SK-N-SH treated with all-trans-retinoic acid at 6 μM for 48 hours (cell line): Measurements from ENCODE around the gene GLT8D1.

Experiments
- ATAC-seq: fragments of 200-7000 bp; cut with Tn5 transposase; 3 replicates; pipeline ENCODE4 v1.9.1; 2020; ENCODE audit warnings: mild to moderate bottlenecking, moderate library complexity
- ARNTL ChIP-seq: fragments of 450-650 bp; formaldehyde crosslinking; IDR thresholded peaks from 2 replicates; pipeline ENCODE4 v1.5.0; 2020; ENCODE audit warnings: low read depth, mild to moderate bottlenecking, moderate library complexity, borderline replicate concordance
- BACH2 ChIP-seq: fragments of 250-450 bp; sonication (Bioruptor Pico); IDR thresholded peaks from 2 replicates; pipeline ENCODE4 v1.9.0; 2021; ENCODE audit warnings: mild to moderate bottlenecking, borderline replicate concordance
- CREB5 ChIP-seq: fragments of 250-450 bp; sonication (Bioruptor Pico); IDR thresholded peaks from 2 replicates; pipeline ENCODE4 v1.5.1; 2020; ENCODE audit warnings: low read depth, mild to moderate bottlenecking, moderate library complexity
- CSDC2 ChIP-seq: fragments of 250-450 bp; sonication (Bioruptor Pico); IDR thresholded peaks from 2 replicates; pipeline ENCODE4 v1.5.0; 2020; ENCODE audit warnings: mild to moderate bottlenecking, moderate library complexity
- ESRRG ChIP-seq: fragments of 250-450 bp; sonication (Bioruptor Pico); IDR thresholded peaks from 2 replicates; pipeline ENCODE4 v1.6.1; 2021; ENCODE audit warnings: mild to moderate bottlenecking
- GLIS3 ChIP-seq: fragments of 250-450 bp; sonication (Bioruptor Pico); IDR thresholded peaks from 2 replicates; pipeline ENCODE4 v1.5.0; 2020; ENCODE audit warnings: mild to moderate bottlenecking, moderate library complexity
- ISL1 ChIP-seq: fragments of 250-450 bp; sonication (Bioruptor Pico); IDR thresholded peaks from 2 replicates; pipeline ENCODE4 v2.1.2; 2022; ENCODE audit warnings: mild to moderate bottlenecking, moderate library complexity
- OSR1 ChIP-seq: fragments of 250-450 bp; sonication (Bioruptor Pico); IDR thresholded peaks from 2 replicates; pipeline ENCODE4 v1.8.0; 2022; ENCODE audit warnings: moderate library complexity, mild to moderate bottlenecking, inconsistent platforms
- PATZ1 ChIP-seq: fragments of 250-450 bp; sonication (Bioruptor Pico); IDR thresholded peaks from 2 replicates; pipeline ENCODE4 v1.8.0; 2020; ENCODE audit warnings: mild to moderate bottlenecking, moderate library complexity, borderline replicate concordance
- POU6F1 ChIP-seq: fragments of 250-450 bp; sonication (Bioruptor Pico); IDR thresholded peaks from 2 replicates; pipeline ENCODE4 v1.8.0; 2021; ENCODE audit warnings: low read depth, mild to moderate bottlenecking, moderate library complexity, borderline replicate concordance
- PPARA ChIP-seq: fragments of 250-450 bp; sonication (Bioruptor Pico); IDR thresholded peaks from 2 replicates; pipeline ENCODE4 v1.5.0; 2020; ENCODE audit warnings: mild to moderate bottlenecking, borderline replicate concordance
- RARB ChIP-seq: fragments of 250-450 bp; sonication (Bioruptor Pico); IDR thresholded peaks from 2 replicates; pipeline ENCODE4 v1.8.0; 2021; ENCODE audit warnings: mild to moderate bottlenecking, moderate library complexity
- SNAI2 ChIP-seq: fragments of 250-450 bp; sonication (Bioruptor Pico); IDR thresholded peaks from 2 replicates; pipeline ENCODE4 v1.5.0; 2020; ENCODE audit warnings: mild to moderate bottlenecking, moderate library complexity
- TCF4 ChIP-seq: fragments of 250-450 bp; sonication (Bioruptor Pico); IDR thresholded peaks from 2 replicates; pipeline ENCODE4 v1.8.0; 2021; ENCODE audit warnings: mild to moderate bottlenecking, moderate library complexity, borderline replicate concordance
- TOX ChIP-seq: fragments of 250-450 bp; sonication (Bioruptor Pico); IDR thresholded peaks from 2 replicates; pipeline ENCODE4 v1.8.0; 2021; ENCODE audit warnings: mild to moderate bottlenecking, moderate library complexity, borderline replicate concordance
- ZC3H10 ChIP-seq: fragments of 250-450 bp; sonication (Bioruptor Pico); IDR thresholded peaks from 2 replicates; pipeline ENCODE4 v1.5.1; 2021; ENCODE audit warnings: mild to moderate bottlenecking, moderate library complexity
- ZFP30 ChIP-seq: fragments of 450-650 bp; formaldehyde crosslinking; IDR thresholded peaks from 2 replicates; pipeline ENCODE4 v1.5.0; 2022; ENCODE audit warnings: mild to moderate bottlenecking, moderate library complexity
- ZNF565 ChIP-seq: fragments of 450-650 bp; formaldehyde crosslinking; conservative IDR thresholded peaks from 2 replicates; pipeline ENCODE4 v1.5.0; 2020; ENCODE audit warnings: low read depth, mild to moderate bottlenecking, moderate library complexity
- ZNF70 ChIP-seq: fragments of 450-650 bp; formaldehyde crosslinking; IDR thresholded peaks from 2 replicates; pipeline ENCODE4 v1.5.0; 2020; ENCODE audit warnings: mild to moderate bottlenecking, moderate library complexity
- ZNF8 ChIP-seq: fragments of 450-650 bp; formaldehyde crosslinking; IDR thresholded peaks from 2 replicates; pipeline ENCODE4 v1.5.0; 2020; ENCODE audit warnings: mild to moderate bottlenecking, moderate library complexity
- TF ChIP-seq, protein P1 (sequence below): fragments of 250-450 bp; sonication (Bioruptor Pico); IDR thresholded peaks from 2 replicates; pipeline ENCODE4 v1.5.0; 2020; ENCODE audit warnings: mild to moderate bottlenecking, moderate library complexity
- TF ChIP-seq, protein P2 (sequence below): fragments of 250-450 bp; sonication (Bioruptor Pico); IDR thresholded peaks from 2 replicates; pipeline ENCODE4 v1.5.1; 2021; ENCODE audit warnings: mild to moderate bottlenecking, moderate library complexity

Gene GLT8D1

DNA sequence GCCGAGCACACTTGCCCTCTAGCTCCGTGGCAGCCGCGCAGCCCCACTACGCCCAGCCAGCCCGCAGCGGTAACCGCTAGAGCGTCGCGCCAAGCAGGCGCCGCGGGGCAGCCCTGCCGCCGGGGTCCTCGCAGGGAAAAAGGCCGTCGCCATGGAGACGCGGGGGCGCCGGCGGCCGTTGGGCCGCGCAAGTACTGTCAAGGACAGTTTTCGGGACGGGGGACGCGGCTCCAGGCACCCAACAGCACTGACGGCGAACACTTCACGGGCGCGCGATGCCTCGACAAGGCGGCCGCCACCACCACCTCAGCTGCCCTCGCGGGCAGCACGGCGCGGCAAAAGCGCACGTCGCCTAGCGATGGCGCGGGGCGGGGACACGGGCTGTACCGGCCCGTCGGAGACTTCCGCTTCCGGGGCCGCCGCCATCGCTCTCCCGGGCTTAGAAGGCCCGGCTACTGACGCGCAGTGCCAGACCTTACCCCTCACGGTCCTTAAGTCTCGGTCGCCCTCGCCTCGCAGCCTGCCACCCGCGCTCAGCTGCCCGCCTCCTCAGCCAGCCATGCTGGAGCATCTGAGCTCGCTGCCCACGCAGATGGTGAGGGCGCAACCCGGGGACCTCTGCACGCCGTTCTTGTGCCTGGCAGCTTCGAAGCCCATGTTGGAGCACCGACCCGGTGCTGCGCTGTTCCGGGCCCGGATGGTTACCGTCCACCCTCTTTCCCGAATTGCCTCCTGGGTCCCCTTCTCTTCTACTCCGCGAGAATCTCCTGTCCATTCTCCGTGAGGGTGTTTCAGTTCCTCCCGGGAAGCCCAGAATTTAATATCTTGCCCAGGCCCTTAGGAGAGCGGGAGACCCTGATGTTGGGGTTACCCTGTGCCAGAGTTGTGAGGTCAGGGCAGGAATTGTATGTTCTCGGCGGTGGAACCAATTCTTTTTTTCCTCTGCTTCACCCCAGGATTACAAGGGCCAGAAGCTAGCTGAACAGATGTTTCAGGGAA, at the start of gene GLT8D1, which contains the start of gene SPCS1:
TSS of gene GLT8D1 (minus strand) at position 104 of the 999 bp plus-strand sequence. CDS start 5,331 bp downstream, outside the sequence.
TSS of gene SPCS1 (plus strand) at position 419 of the 999 bp plus-strand sequence. CDS start at position 560, 141 bp downstream.
- TF ChIP-seq ZNF70 (CRISPR knock-in tag) = no peak
- TF ChIP-seq ARNTL (CRISPR knock-in tag) = no peak
- ATAC-seq = peak; percentile 95

DNA sequence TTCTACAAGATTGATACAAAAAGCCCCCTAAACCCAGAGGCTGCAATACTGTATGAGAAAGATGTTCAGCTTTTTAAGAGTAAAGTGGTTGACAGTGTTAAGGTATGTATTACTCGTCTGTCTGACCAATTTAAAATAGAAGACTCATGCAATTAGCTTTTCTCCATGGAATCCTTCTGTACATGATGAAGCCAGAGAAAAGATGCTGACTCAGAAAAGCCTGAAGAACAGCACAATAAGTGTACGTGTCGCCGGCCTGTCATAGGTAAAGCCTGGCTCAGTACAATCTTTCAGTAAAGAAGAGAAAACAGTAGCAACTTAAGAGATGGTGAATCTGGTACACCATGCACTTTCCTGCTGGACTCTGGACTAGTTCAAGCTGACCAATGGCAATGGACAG, 48.8 kb upstream of the GLT8D1 start:
- no peak for TF ChIP-seq PPARA
- TF ChIP-seq SNAI2 (CRISPR knock-in tag) = no peak
- TF ChIP-seq ZNF8 (CRISPR knock-in tag) = no peak
- no peak for TF ChIP-seq BACH2 (CRISPR knock-in tag)
- TF ChIP-seq, protein P1, sequence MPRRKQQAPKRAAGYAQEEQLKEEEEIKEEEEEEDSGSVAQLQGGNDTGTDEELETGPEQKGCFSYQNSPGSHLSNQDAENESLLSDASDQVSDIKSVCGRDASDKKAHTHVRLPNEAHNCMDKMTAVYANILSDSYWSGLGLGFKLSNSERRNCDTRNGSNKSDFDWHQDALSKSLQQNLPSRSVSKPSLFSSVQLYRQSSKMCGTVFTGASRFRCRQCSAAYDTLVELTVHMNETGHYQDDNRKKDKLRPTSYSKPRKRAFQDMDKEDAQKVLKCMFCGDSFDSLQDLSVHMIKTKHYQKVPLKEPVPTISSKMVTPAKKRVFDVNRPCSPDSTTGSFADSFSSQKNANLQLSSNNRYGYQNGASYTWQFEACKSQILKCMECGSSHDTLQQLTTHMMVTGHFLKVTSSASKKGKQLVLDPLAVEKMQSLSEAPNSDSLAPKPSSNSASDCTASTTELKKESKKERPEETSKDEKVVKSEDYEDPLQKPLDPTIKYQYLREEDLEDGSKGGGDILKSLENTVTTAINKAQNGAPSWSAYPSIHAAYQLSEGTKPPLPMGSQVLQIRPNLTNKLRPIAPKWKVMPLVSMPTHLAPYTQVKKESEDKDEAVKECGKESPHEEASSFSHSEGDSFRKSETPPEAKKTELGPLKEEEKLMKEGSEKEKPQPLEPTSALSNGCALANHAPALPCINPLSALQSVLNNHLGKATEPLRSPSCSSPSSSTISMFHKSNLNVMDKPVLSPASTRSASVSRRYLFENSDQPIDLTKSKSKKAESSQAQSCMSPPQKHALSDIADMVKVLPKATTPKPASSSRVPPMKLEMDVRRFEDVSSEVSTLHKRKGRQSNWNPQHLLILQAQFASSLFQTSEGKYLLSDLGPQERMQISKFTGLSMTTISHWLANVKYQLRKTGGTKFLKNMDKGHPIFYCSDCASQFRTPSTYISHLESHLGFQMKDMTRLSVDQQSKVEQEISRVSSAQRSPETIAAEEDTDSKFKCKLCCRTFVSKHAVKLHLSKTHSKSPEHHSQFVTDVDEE (CRISPR knock-in tag) = no peak
- TF ChIP-seq TCF4 (CRISPR knock-in tag) = no peak
- TF ChIP-seq ZNF70 (CRISPR knock-in tag) = no peak
- ATAC-seq = no peak

DNA sequence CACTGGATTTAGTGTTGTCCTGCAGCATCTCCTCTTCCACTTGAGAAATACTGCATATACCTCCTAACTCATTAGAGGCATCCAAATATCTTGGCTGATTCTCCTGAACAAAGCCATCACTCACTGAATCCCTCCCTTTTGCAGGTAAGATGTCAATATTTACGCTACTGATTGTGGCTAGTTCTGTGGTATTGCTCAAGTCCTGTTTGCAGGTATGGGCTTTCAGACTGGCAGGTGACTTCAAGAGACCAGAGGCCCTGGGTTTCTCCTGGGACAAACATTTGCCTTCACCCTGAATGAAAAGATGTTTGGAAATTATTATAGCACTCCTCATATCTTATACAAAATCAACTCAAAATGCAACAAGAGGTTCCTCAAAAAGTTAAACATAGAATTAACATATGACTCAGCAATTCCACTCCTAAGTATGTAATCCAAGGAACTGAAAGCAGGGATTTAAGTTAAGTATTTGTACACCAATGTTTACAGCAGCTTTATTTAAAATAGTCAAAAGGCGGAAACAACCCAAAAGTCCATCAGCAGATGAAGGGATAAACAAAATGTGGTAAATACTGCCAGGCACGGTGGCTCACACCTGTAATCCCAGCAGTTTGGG, 46.6 kb upstream of the GLT8D1 start:
- no peak for ATAC-seq
- TF ChIP-seq SNAI2 (CRISPR knock-in tag) (no peak), ZNF8 (CRISPR knock-in tag) (no peak), ZNF70 (CRISPR knock-in tag) (no peak), ZFP30 (no peak), TOX (CRISPR knock-in tag) (no peak), ISL1 (no peak)
- TF ChIP-seq, all 23 proteins: peak for 0

- no peak for ATAC-seq
- TF ChIP-seq SNAI2 (CRISPR knock-in tag) = no peak
- no peak for TF ChIP-seq GLIS3 (CRISPR knock-in tag)
- no peak for TF ChIP-seq ESRRG (CRISPR knock-in tag)
- no peak for TF ChIP-seq BACH2 (CRISPR knock-in tag)
- no peak for TF ChIP-seq ZC3H10 (CRISPR knock-in tag)
- TF ChIP-seq, protein P2, sequence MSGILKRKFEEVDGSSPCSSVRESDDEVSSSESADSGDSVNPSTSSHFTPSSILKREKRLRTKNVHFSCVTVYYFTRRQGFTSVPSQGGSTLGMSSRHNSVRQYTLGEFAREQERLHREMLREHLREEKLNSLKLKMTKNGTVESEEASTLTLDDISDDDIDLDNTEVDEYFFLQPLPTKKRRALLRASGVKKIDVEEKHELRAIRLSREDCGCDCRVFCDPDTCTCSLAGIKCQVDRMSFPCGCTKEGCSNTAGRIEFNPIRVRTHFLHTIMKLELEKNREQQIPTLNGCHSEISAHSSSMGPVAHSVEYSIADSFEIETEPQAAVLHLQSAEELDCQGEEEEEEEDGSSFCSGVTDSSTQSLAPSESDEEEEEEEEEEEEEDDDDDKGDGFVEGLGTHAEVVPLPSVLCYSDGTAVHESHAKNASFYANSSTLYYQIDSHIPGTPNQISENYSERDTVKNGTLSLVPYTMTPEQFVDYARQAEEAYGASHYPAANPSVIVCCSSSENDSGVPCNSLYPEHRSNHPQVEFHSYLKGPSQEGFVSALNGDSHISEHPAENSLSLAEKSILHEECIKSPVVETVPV (CRISPR knock-in tag) = no peak
- no peak for TF ChIP-seq PATZ1 (CRISPR knock-in tag)
- TF ChIP-seq ZFP30 = no peak
- no peak for TF ChIP-seq CSDC2 (CRISPR knock-in tag)
- TF ChIP-seq ZNF8 (CRISPR knock-in tag) = no peak
- TF ChIP-seq OSR1 = no peak
- no peak for TF ChIP-seq TCF4 (CRISPR knock-in tag)
- TF ChIP-seq RARB (CRISPR knock-in tag) = no peak
- TF ChIP-seq ZNF565 = no peak
- TF ChIP-seq, protein P1 (CRISPR knock-in tag) = no peak
- no peak for TF ChIP-seq ARNTL (CRISPR knock-in tag)
- no peak for TF ChIP-seq CREB5 (CRISPR knock-in tag)
- TF ChIP-seq POU6F1 (CRISPR knock-in tag) = no peak
- TF ChIP-seq, all 23 proteins: peak for 0
Measured at GRCh38 chr3:52743721-52744120, 38.1 kb upstream of the GLT8D1 start.
